Measurements from ENCODE around the gene TRIP12.

The TRIP12 gene

GRCh38 chr2:229734410-229734809, 187.4 kb downstream of the TRIP12 start:
- H4K20me1 ChIP-seq (ENCODE audit: control insufficient read depth, insufficient read depth, low read depth, low read length), result no peaks in the 10 kb centered on the region
- H3K27me3 ChIP-seq (ENCODE audit: control insufficient read depth, low read length), result 0 out of 2 replicates have a peak, but pooled peaks cover 3% of the 10 kb centered on the region
- TF ChIP-seq EZH2phosphoT487 (IDR thresholded peaks at IDR 0.05; ENCODE audit: borderline replicate concordance, low read length), result no peak
- TF ChIP-seq, protein P1, sequence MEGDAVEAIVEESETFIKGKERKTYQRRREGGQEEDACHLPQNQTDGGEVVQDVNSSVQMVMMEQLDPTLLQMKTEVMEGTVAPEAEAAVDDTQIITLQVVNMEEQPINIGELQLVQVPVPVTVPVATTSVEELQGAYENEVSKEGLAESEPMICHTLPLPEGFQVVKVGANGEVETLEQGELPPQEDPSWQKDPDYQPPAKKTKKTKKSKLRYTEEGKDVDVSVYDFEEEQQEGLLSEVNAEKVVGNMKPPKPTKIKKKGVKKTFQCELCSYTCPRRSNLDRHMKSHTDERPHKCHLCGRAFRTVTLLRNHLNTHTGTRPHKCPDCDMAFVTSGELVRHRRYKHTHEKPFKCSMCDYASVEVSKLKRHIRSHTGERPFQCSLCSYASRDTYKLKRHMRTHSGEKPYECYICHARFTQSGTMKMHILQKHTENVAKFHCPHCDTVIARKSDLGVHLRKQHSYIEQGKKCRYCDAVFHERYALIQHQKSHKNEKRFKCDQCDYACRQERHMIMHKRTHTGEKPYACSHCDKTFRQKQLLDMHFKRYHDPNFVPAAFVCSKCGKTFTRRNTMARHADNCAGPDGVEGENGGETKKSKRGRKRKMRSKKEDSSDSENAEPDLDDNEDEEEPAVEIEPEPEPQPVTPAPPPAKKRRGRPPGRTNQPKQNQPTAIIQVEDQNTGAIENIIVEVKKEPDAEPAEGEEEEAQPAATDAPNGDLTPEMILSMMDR (IDR thresholded peaks at IDR 0.05; ENCODE audit: low read depth, low read length, poor library complexity, severe bottlenecking), result no peak
- no peaks in the 10 kb centered on the region for H3F3A ChIP-seq (ENCODE audit: control insufficient read depth, insufficient read depth)
- no peaks in the 10 kb centered on the region for H3K79me2 ChIP-seq (ENCODE audit: control insufficient read depth, low read length)
- H3K36me3 ChIP-seq (ENCODE audit: control insufficient read depth, low read length), result no peaks in the 10 kb centered on the region
- no peaks in the 10 kb centered on the region for H3K9me2 ChIP-seq (replicated peaks; ENCODE audit: control insufficient read depth, low read length)
- no peaks in the 10 kb centered on the region for H3K4me1 ChIP-seq (ENCODE audit: control insufficient read depth, low read length)
- H3K9me3 ChIP-seq (ENCODE audit: control insufficient read depth, insufficient read depth, low read length), result peaks cover 14% of the 10 kb centered on the region; the same call in 1 of the 2 replicates
- no peak overlapping the region for H3K27ac ChIP-seq (ENCODE audit: low read depth, low read length)
- H3K4me3 ChIP-seq (ENCODE audit: low read length), result no peak overlapping the region
- no peak overlapping the region for H3K4me2 ChIP-seq (ENCODE audit: low read length)

DNA sequence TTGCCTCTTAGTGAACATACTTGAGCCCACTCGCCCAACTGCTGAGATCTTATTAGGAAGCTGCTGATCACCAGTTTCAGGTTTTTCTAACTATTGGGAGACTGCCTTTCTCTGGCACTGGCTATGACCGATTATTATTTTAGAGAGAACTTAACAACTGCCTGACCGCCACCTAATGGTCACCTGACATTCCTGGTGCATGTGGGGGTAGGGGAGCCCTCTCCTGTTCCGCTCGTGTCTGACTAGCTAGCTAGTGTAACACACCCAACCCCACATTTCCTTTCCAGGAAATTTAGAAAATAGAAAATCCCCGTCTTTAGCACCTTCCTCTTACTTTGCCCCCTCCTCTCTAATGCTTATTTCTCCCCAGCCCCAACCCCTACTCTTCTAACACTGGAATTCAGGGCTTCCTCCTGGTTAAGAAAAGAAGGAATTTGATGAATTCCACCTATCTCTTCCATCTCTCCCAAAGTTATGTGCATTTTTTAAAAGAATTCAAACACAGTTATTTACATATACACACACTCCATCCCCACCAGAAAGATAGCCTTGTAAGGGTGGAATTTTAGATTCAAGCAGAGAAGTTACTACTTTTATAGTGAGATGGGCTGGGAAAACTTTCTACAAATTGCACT, 188.1 kb downstream of the TRIP12 start:
- Histone ChIP-seq H3F3A (ENCODE audit: control insufficient read depth, insufficient read depth) (no peaks in the 10 kb centered on the region), H3K79me2 (ENCODE audit: control insufficient read depth, low read length) (no peaks in the 10 kb centered on the region), H3K9me2 (replicated peaks; ENCODE audit: control insufficient read depth, low read length) (no peaks in the 10 kb centered on the region), H3K4me3 (ENCODE audit: low read length) (no peak overlapping the region), H3K4me1 (ENCODE audit: control insufficient read depth, low read length) (no peaks in the 10 kb centered on the region), H3K27me3 (ENCODE audit: control insufficient read depth, low read length) (0 out of 2 replicates have a peak, but pooled peaks cover 3% of the 10 kb centered on the region), H3K4me2 (ENCODE audit: low read length) (no peak overlapping the region), H3K27ac (ENCODE audit: low read depth, low read length) (no peak overlapping the region), H3K9me3 (ENCODE audit: control insufficient read depth, insufficient read depth, low read length) (peaks cover 14% of the 10 kb centered on the region; the same call in 1 of the 2 replicates), H4K20me1 (ENCODE audit: control insufficient read depth, insufficient read depth, low read depth, low read length) (no peaks in the 10 kb centered on the region), H3K36me3 (ENCODE audit: control insufficient read depth, low read length) (no peaks in the 10 kb centered on the region)
- TF ChIP-seq, protein P1 (IDR thresholded peaks at IDR 0.05; ENCODE audit: low read depth, low read length, poor library complexity, severe bottlenecking), result no peak
- TF ChIP-seq EZH2phosphoT487 (IDR thresholded peaks at IDR 0.05; ENCODE audit: borderline replicate concordance, low read length), result no peak

- H3K79me2 ChIP-seq (ENCODE audit: control insufficient read depth, low read length), result no peaks in the 10 kb centered on the region
- H3K9me2 ChIP-seq (replicated peaks; ENCODE audit: control insufficient read depth, low read length), result no peaks in the 10 kb centered on the region
- H3K4me3 ChIP-seq (ENCODE audit: low read length), result no peak overlapping the region
- H3K9me3 ChIP-seq (ENCODE audit: control insufficient read depth, insufficient read depth, low read length), result peaks cover 11% of the 10 kb centered on the region; the same call in 1 of the 2 replicates
- H3K27ac ChIP-seq (ENCODE audit: low read depth, low read length), result no peak overlapping the region
- H3K4me2 ChIP-seq (ENCODE audit: low read length), result no peak overlapping the region
- H3K27me3 ChIP-seq (ENCODE audit: control insufficient read depth, low read length), result 0 out of 2 replicates have a peak, but pooled peaks cover 3% of the 10 kb centered on the region
- H4K20me1 ChIP-seq (ENCODE audit: control insufficient read depth, insufficient read depth, low read depth, low read length), result no peaks in the 10 kb centered on the region
- no peaks in the 10 kb centered on the region for H3K4me1 ChIP-seq (ENCODE audit: control insufficient read depth, low read length)
- TF ChIP-seq, protein P1 (IDR thresholded peaks at IDR 0.05; ENCODE audit: low read depth, low read length, poor library complexity, severe bottlenecking), result no peak
- TF ChIP-seq EZH2phosphoT487 (IDR thresholded peaks at IDR 0.05; ENCODE audit: borderline replicate concordance, low read length), result no peak
- no peaks in the 10 kb centered on the region for H3F3A ChIP-seq (ENCODE audit: control insufficient read depth, insufficient read depth)
- H3K36me3 ChIP-seq (ENCODE audit: control insufficient read depth, low read length), result no peaks in the 10 kb centered on the region
Observed at GRCh38 chr2:229732897-229733296, 188.9 kb downstream of the TRIP12 start.
